Ishikawa (cell line): ENCODE results near the gene ATRNL1.

ENCODE experiments used
- CEBPB ChIP-seq: IDR thresholded peaks from 2 replicates; pipeline ENCODE4 v1.6.1; 2012
- CREB1 ChIP-seq: IDR thresholded peaks from 2 replicates; pipeline ENCODE4 v1.6.1; 2012; ENCODE audit warnings: low read depth
- EGR1 ChIP-seq: IDR thresholded peaks from 2 replicates; pipeline ENCODE4 v1.6.1; 2012
- EP300 ChIP-seq: IDR thresholded peaks from 2 replicates; pipeline ENCODE4 v1.6.1; 2012; ENCODE audit warnings: borderline replicate concordance
- FOXM1 ChIP-seq: IDR thresholded peaks from 2 replicates; pipeline ENCODE4 v1.6.1; 2012; ENCODE audit warnings: low read depth, borderline replicate concordance
- MAX ChIP-seq: IDR thresholded peaks from 2 replicates; pipeline ENCODE4 v1.6.1; 2012
- NFIC ChIP-seq: IDR thresholded peaks from 2 replicates; pipeline ENCODE4 v1.6.1; 2012
- RAD21 ChIP-seq: IDR thresholded peaks from 2 replicates; pipeline ENCODE4 v1.6.1; 2012; ENCODE audit warnings: low read depth
- REST ChIP-seq: IDR thresholded peaks from 2 replicates; pipeline ENCODE4 v1.6.1; 2012; ENCODE audit warnings: low read depth, mild to moderate bottlenecking
- TAF1 ChIP-seq: IDR thresholded peaks from 2 replicates; pipeline ENCODE4 v1.6.1; 2012; ENCODE audit warnings: low read depth, mild to moderate bottlenecking
- TCF12 ChIP-seq: IDR thresholded peaks from 2 replicates; pipeline ENCODE4 v1.6.1; 2012; ENCODE audit warnings: low read depth
- TEAD4 ChIP-seq: IDR thresholded peaks from 2 replicates; pipeline ENCODE4 v1.6.1; 2012
- USF1 ChIP-seq: IDR thresholded peaks from 2 replicates; pipeline ENCODE4 v1.6.1; 2012
- YY1 ChIP-seq: IDR thresholded peaks from 2 replicates; pipeline ENCODE4 v1.6.1; 2012; ENCODE audit warnings: low read depth
- ZBTB7A ChIP-seq: IDR thresholded peaks from 2 replicates; pipeline ENCODE4 v1.6.1; 2012; ENCODE audit warnings: low read depth

Gene ATRNL1

GRCh38 chr10:115436999-115437398 is 343.8 kb downstream of the ATRNL1 start:
- no peak for TF ChIP-seq CREB1
- no peak for TF ChIP-seq ZBTB7A
- TF ChIP-seq FOXM1: no peak
- no peak for TF ChIP-seq EP300
- no peak for TF ChIP-seq TCF12
- no peak for TF ChIP-seq EGR1
- TF ChIP-seq NFIC: no peak
- no peak for TF ChIP-seq TEAD4
- no peak for TF ChIP-seq USF1
- TF ChIP-seq YY1: no peak
- TF ChIP-seq CEBPB: no peak

GRCh38 chr10:115441907-115442545 is 348.9 kb downstream of the ATRNL1 start:
- TF ChIP-seq RAD21: no peak
- no peak for TF ChIP-seq MAX
- TF ChIP-seq NFIC: no peak
- no peak for TF ChIP-seq TAF1
- no peak for TF ChIP-seq CREB1

GRCh38 chr10:115456812-115457211 is 363.6 kb downstream of the ATRNL1 start:
- TF ChIP-seq TEAD4 (no peak), EP300 (no peak), USF1 (no peak), EGR1 (no peak), TCF12 (no peak), NFIC (no peak), ZBTB7A (no peak), TAF1 (no peak), YY1 (no peak), FOXM1 (no peak)

GRCh38 chr10:115483294-115483693 is 390.1 kb downstream of the ATRNL1 start:
- TF ChIP-seq CEBPB (no peak), NFIC (peak; percentile 26; the same call in 1 of the 2 replicates)

- TF ChIP-seq MAX: no peak
- TF ChIP-seq FOXM1: no peak
- no peak for TF ChIP-seq ZBTB7A
- no peak for TF ChIP-seq CREB1
- no peak for TF ChIP-seq YY1
- TF ChIP-seq EGR1: no peak
- TF ChIP-seq USF1: no peak
- no peak for TF ChIP-seq TAF1
- TF ChIP-seq NFIC: no peak
Measured at GRCh38 chr10:115491526-115492140, 398.5 kb downstream of the ATRNL1 start.

GRCh38 chr10:115503546-115503945 is 410.4 kb downstream of the ATRNL1 start:
- no peak for TF ChIP-seq EGR1
- TF ChIP-seq EP300: no peak
- no peak for TF ChIP-seq USF1

GRCh38 chr10:115514895-115515294 is 421.7 kb downstream of the ATRNL1 start:
- no peak for TF ChIP-seq TCF12
- no peak for TF ChIP-seq MAX
- TF ChIP-seq ZBTB7A: no peak
- TF ChIP-seq CREB1: no peak
- no peak for TF ChIP-seq REST
- no peak for TF ChIP-seq NFIC
